Activated CD4-positive, alpha-beta memory T cell treated with anti-CD3 and anti-CD28 coated beads, Interleukin-2, amount 10 ng/mL, durations not matched to agents 7 days and 5 days (primary cell): ENCODE results near the gene RDM1. TPM values are rescaled to one million over a fixed set of nuclear protein-coding genes. Genes with fewer than 3 reads are reported as not detected.

ENCODE experiments used
- CTCF ChIA-PET: fragments of 350-600 bp; sonication (Branson Sonifier 250); formaldehyde crosslinking; loops from one replicate; lab custom pipeline; 2021; ENCODE audit warnings: antibody characterized with exemption, inconsistent platforms; lab: Charles Lee
- POLR2A ChIA-PET: fragments of 350-600 bp; sonication (Branson Sonifier 250); formaldehyde crosslinking; loops from one replicate; lab custom pipeline; 2021; ENCODE audit warnings: antibody characterized with exemption; lab: Charles Lee
- DNase-seq: peaks from one replicate; pipeline ENCODE4 v3.0.0-alpha.2; 2020
- H3K27ac Mint-ChIP-seq: one replicate; pipeline ENCODE4 v1.8.0; 2021; ENCODE audit warnings: mild to moderate bottlenecking, mixed read lengths
- H3K27me3 Mint-ChIP-seq: one replicate; pipeline ENCODE4 v1.8.0; 2021; ENCODE audit warnings: mixed read lengths
- H3K36me3 Mint-ChIP-seq: one replicate; pipeline ENCODE4 v1.8.0; 2021; ENCODE audit warnings: low read depth, mixed read lengths
- H3K4me1 Mint-ChIP-seq: one replicate; pipeline ENCODE4 v1.8.0; 2021; ENCODE audit warnings: mixed read lengths
- H3K4me3 Mint-ChIP-seq: one replicate; pipeline ENCODE4 v1.8.0; 2021; ENCODE audit warnings: mild to moderate bottlenecking, mixed read lengths
- H3K9me3 Mint-ChIP-seq: one replicate; pipeline ENCODE4 v1.8.0; 2021; ENCODE audit warnings: mixed read lengths
- total RNA-seq, 2 experiments: library from RNA; stranded (reverse); gene quantifications; one replicate each; pipeline ENCODE4 v1.2.3, GENCODE V29; 2021

RDM1 gene
- total RNA-seq, 2 experiments from 2014 or later: 14.4 to 16.9 TPM

DNA sequence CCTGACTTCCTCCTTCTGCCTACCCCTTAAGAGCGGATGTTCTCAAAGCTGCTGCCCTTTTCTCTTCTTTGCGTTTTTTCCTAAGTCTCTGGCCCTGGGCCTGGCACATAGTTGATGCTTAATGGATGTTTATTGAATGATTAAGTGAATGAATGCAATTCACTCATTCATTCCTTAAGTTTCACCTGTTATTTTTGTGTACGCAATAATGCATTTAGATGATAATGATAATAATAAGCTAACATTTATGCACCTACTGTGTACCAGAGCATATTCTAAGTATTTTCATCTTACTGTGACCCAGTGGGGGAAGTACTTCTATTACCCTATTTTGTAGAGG is 54.8 kb downstream of the RDM1 start:
- Mint-ChIP-seq H3K9me3 (no peaks in the 10 kb centered on the region), H3K27me3 (no peaks in the 10 kb centered on the region), H3K27ac (peak overlapping the region; percentile 76), H3K36me3 (peaks cover 74% of the 10 kb centered on the region), H3K4me1 (peaks cover 79% of the 10 kb centered on the region), H3K4me3 (peak overlapping the region; percentile 47)
- POLR2A ChIA-PET: interaction anchor here (1.2 to 9.4 kb wide), 9 partner anchors 16 to 67 kb away, joined by 3 to 228 read pairs (median 5); partner anchors contain the start of genes RDM1 and TAF15
- DNase-seq: no peak
- CTCF ChIA-PET: interaction anchor here (1.1 to 1.7 kb wide), 5 partner anchors 26 to 273 kb away, joined by 4 to 9 read pairs (median 4); partner anchors contain the start of gene TAF15

GRCh38 chr17:35875072-35875799 is 55.3 kb downstream of the RDM1 start:
- peak; percentile 28 for DNase-seq
- peaks cover 75% of the 10 kb centered on the region for H3K4me1 Mint-ChIP-seq
- H3K27ac Mint-ChIP-seq: peak overlapping the region; percentile 76
- ChIA-PET CTCF (interaction anchor here (1.1 to 1.7 kb wide), 3 partner anchors 25 to 111 kb away, joined by 4 to 9 read pairs (median 4); partner anchors contain the start of gene TAF15), POLR2A (interaction anchor here (0.5 to 9.4 kb wide), 11 partner anchors 17 to 66 kb away, joined by 3 to 228 read pairs (median 5); partner anchors contain the start of genes RDM1 and TAF15)
- no peaks in the 10 kb centered on the region for H3K9me3 Mint-ChIP-seq
- H3K27me3 Mint-ChIP-seq: no peaks in the 10 kb centered on the region
- H3K36me3 Mint-ChIP-seq: peaks cover 75% of the 10 kb centered on the region
- peak overlapping the region; percentile 47 for H3K4me3 Mint-ChIP-seq

- POLR2A ChIA-PET: interaction anchor here (0.7 to 2.1 kb wide), 5 partner anchors 8 to 63 kb away, joined by 3 to 17 read pairs (median 6); partner anchors contain the start of genes CCL5 and TAF15
- Mint-ChIP-seq H3K4me1 (peaks cover 59% of the 10 kb centered on the region), H3K9me3 (no peaks in the 10 kb centered on the region), H3K4me3 (no peak overlapping the region), H3K27me3 (no peaks in the 10 kb centered on the region), H3K36me3 (peaks cover 51% of the 10 kb centered on the region), H3K27ac (peak overlapping the region; percentile 52)
- no peak for DNase-seq
- CTCF ChIA-PET: interaction anchor here (0.5 to 3.4 kb wide), 9 partner anchors 10 to 200 kb away, joined by 3 to 16 read pairs (median 5); partner anchors contain the start of gene RDM1
Measured at GRCh38 chr17:35872196-35872980, 58.2 kb downstream of the RDM1 start.

DNA sequence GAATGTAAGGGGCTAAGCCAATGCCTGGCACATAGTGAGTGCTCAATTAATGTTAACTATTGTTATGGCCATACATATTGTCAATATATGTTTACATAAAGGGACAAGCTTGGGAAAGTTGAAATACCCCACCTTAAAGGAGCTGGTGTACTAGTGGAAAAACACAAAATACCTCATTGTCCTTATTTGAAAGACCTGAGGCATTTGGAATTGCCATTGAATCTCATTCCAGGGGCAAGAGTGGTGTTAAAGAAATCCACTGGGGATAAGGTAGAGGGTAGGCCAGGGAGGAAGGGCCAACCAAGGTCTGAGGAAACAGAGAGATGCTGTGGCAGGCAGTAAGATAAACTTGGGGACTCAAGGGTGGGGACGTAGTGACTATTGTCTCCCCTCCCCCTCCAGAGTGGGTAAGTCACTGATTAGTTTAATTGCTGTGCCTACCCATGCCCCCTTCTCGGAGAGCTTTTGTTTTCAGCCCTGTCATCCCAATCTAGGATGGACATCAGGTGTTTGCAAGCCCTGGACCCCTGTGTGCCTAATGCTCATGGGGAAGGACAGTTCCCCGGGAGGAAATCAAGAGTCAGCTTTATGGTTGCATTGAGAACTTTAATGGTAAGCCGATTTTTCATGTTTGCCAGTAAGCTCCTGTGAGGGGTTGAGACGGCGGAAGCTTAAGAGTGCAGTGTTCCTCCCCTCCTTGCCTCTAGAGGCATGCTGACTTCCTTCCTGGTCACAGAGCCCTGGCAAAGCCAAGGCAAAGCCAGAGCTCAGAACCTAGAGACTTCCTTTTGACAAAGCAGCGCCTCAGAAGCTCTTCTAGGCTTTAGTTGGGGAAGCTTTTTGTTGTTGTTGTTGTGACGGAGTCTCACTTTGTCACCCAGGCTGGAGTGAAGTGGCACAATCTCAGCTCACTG is 59.4 kb downstream of the RDM1 start:
- DNase-seq: peak; percentile 35
- peaks cover 54% of the 10 kb centered on the region for H3K4me1 Mint-ChIP-seq
- ChIA-PET CTCF (interaction anchor here (0.6 to 3.4 kb wide), 9 partner anchors 11 to 201 kb away, joined by 3 to 16 read pairs (median 5); partner anchors contain the start of gene RDM1), POLR2A (interaction anchor here (0.8 to 2.1 kb wide), 7 partner anchors 9 to 62 kb away, joined by 3 to 17 read pairs (median 5); partner anchors contain the start of genes CCL5, RDM1 and TAF15)
- H3K9me3 Mint-ChIP-seq: no peaks in the 10 kb centered on the region
- peaks cover 42% of the 10 kb centered on the region for H3K36me3 Mint-ChIP-seq
- H3K4me3 Mint-ChIP-seq: no peak overlapping the region
- no peaks in the 10 kb centered on the region for H3K27me3 Mint-ChIP-seq
- peak overlapping the region; percentile 52 for H3K27ac Mint-ChIP-seq

DNA sequence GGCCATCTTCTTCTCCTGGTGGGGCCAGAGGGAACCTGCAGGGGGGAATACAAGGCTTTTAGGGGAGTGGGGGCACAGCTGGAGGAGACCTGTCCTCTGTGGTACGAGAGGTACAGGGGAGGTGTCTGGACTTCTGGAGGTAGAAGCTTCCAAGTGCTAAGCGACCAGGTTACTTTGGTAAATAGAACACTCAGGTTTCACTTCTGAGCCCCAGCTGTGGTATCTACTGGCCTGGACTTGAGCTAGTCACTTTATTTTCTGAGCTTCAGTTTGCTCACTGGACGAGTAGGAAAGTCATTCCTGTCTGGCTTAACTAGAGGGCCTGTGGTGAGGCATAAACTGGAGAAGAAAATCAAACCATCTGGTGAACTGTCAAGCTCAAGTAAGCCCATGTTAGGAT is 61.8 kb downstream of the RDM1 start, which contains the start of gene HEATR9:
HEATR9 (minus strand) TSS at position 155 of the 400 bp plus-strand sequence; CDS start at position 6, 149 bp downstream.
- Mint-ChIP-seq H3K27ac (no peak within 1 kb of the TSS), H3K27me3 (no peaks in the 10 kb centered on the region), H3K4me3 (no peak within 1 kb of the TSS), H3K9me3 (no peaks in the 10 kb centered on the region), H3K4me1 (peaks cover 49% of the 10 kb centered on the region), H3K36me3 (peaks cover 47% of the 10 kb centered on the region)
- DNase-seq: no peak
- ChIA-PET CTCF (no interaction called here), POLR2A (interaction anchor here (2.3 kb wide), 1 partner anchor 11 kb away, joined by 10 read pairs; the partner anchor contains the start of gene CCL5)

Other genes with a start within 250 kb of the RDM1 start
- under 1 TPM; 0.08 to 0.33 TPM for gene RASL10B, start 199.1 kb downstream of the RDM1 start, total RNA-seq
- not detected for gene GAS2L2, start 177.5 kb downstream of the RDM1 start, total RNA-seq
- gene C17orf50, start 169.9 kb downstream of the RDM1 start, total RNA-seq: not detected
- not detected for gene MMP28, start 135.1 kb downstream of the RDM1 start, total RNA-seq
- gene TAF15, start 121.3 kb downstream of the RDM1 start, total RNA-seq: 100 to 1,000 TPM; 244 to 252 TPM
- 1 to 10 TPM; 2.3 to 3.1 TPM for gene HEATR9, start 61.9 kb downstream of the RDM1 start, total RNA-seq
- gene CCL5, start 50.4 kb downstream of the RDM1 start, total RNA-seq: 100 to 1,000 TPM; 482 to 491 TPM
- not detected for gene LYZL6, start 12.9 kb upstream of the RDM1 start, total RNA-seq
- not detected for gene CCL16, start 50.7 kb upstream of the RDM1 start, total RNA-seq
- gene CCL14, start 56.0 kb upstream of the RDM1 start, total RNA-seq: not detected
- not detected for gene CCL15, start 70.8 kb upstream of the RDM1 start, total RNA-seq
- gene CCL23, start 87.2 kb upstream of the RDM1 start, total RNA-seq: under 1 TPM in 1 of 2 experiments, not detected in 1; 0.48 TPM
- gene CCL18, start 133.5 kb upstream of the RDM1 start, total RNA-seq: not detected
- 100 to 1,000 TPM; 106 to 112 TPM for gene CCL3, start 159.4 kb upstream of the RDM1 start, total RNA-seq
- gene CCL4, start 173.1 kb upstream of the RDM1 start, total RNA-seq: 10 to 100 TPM; 46.8 to 50.4 TPM
- 1 to 10 TPM; 6.8 to 9.5 TPM for gene TBC1D3B, start 245.9 kb upstream of the RDM1 start, total RNA-seq